Heart left ventricle (tissue), 16 donors: ENCODE results near the gene KRTAP12-4. TPM values are rescaled to one million over a fixed set of nuclear protein-coding genes. Genes with fewer than 3 reads are reported as not detected.

ENCODE experiments used
- ATAC-seq, 4 donors: fragments of 200-7000 bp; cut with Tn5 transposase; one replicate each; pipeline ENCODE4 v1.9.1; 2020 to 2022; ENCODE audit warnings: moderate library complexity in 4 of 4, mild to moderate bottlenecking in 3 of 4, moderate number of reproducible peaks in 1 of 4
- DNase-seq, 5 donors: peaks; one replicate each; pipeline ENCODE4 v3.0.0-alpha.2; 2020
- H3K27ac ChIP-seq, 12 donors: fragments of 200-600 bp; sonication (generic) in 4 of 12; one replicate each; pipeline versions ENCODE4 v1.5.0 to v1.8.0; 2016 to 2022; ENCODE audit warnings: mild to moderate bottlenecking in 2 of 12
- H3K27me3 ChIP-seq, 9 donors: fragments of 200-600 bp; sonication (generic) in 2 of 9; one replicate each; pipeline versions ENCODE4 v1.5.1 to v1.8.0; 2016 to 2022; ENCODE audit warnings: mild to moderate bottlenecking in 3 of 9
- H3K36me3 ChIP-seq, 9 donors: fragments of 200-600 bp; sonication (generic) in 2 of 9; one replicate each; pipeline versions ENCODE4 v1.5.0 to v1.8.0; 2018 to 2022; ENCODE audit warnings: mild to moderate bottlenecking in 2 of 9
- H3K4me1 ChIP-seq, 12 donors: fragments of 200-600 bp; sonication (generic) in 4 of 12; one replicate each; pipeline versions ENCODE4 v1.5.0 to v1.8.0; 2016 to 2022; ENCODE audit warnings: mild to moderate bottlenecking in 3 of 12
- H3K4me3 ChIP-seq, 12 donors: fragments of 200-600 bp; sonication (generic) in 4 of 12; one replicate each; pipeline versions ENCODE4 v1.5.0 to v1.8.0; 2017 to 2022; ENCODE audit warnings: mild to moderate bottlenecking in 9 of 12, moderate library complexity in 4 of 12
- H3K9me3 ChIP-seq, 12 donors: fragments of 200-600 bp; sonication (generic) in 4 of 12; one replicate each; pipeline versions ENCODE4 v1.5.0 to v1.8.0; 2016 to 2022; ENCODE audit warnings: mild to moderate bottlenecking in 1 of 12
- CTCF ChIP-seq, 12 donors: fragments of 200-600 bp; sonication (generic) in 4 of 12; IDR thresholded peaks; one replicate each; pipeline versions ENCODE4 v1.5.0 to v1.8.0; 2018 to 2022; ENCODE audit warnings: antibody characterized with exemption in 12 of 12, mild to moderate bottlenecking in 5 of 12
- POLR2A ChIP-seq, 2 donors: fragments of 450-650 bp; IDR thresholded peaks; one replicate each; pipeline ENCODE4 v1.6.1; 2017; ENCODE audit warnings: antibody characterized with exemption in 2 of 2, mild to moderate bottlenecking in 2 of 2, moderate library complexity in 2 of 2
- WGBS, 4 donors: extraction: QIAGEN DNeasy Blood & Tissue Kit in 2 of 4; methylation state at CpG; one replicate each; pipeline versions ENCODE4 v1.1.5 to v1.1.7; 2013 to 2018; 5-methylcytosine and 5-hydroxymethylcytosine counted together
- intact Hi-C, 10 donors: fragments of 100-400 bp; cut with DNase I; formaldehyde crosslinking; loops; one replicate each; pipeline versions ENCODE4 v1.11.1 to v1.14.2; 2022
- polyA plus RNA-seq, 2 donors: library from polyadenylated mRNA; stranded (reverse); fragments of 200-250 nt; gene quantifications; one replicate each; pipeline ENCODE4 v1.2.3, GENCODE V29; 2013
- total RNA-seq, 9 donors: library from RNA; depleted of rRNA in 2 of 9; stranded (reverse); fragments of >200 nt in 2 of 9; fragmentation: NEBNext Ultra II Directional in 3 of 9; extraction: Animal tissue kit (Norgen Biotek cat#: 25700) in 3 of 9; gene quantifications; one replicate each; pipeline versions ENCODE4 v1.1.0 to v1.2.4, GENCODE V29; 2016 to 2023
- donor health status: ischemic (EF 13 %, LVEDD 7.1; RV severe dilation, severe dysfunction).
- donor health status: healthy with polysubstance abuse.
- donor health status: DM: no; HTN: yes; CAD: no.
- donor health status: DM: no; HTN: no; CAD: no.
- donor health status: ischemic (EF 25% LVEDD 6.9; RV normal size, moderate dysfunction).
- donor health status: ischemic (EF 25% LVEDD 5.7; RV mildly dilated, moderate dysfunction).
- donor health status: healthy.
- donor health status: DM: yes; HTN: yes; CAD: no.
- donor health status: ischemic (EF 35%, LVEDD 5.7; RV mildly dilated, moderate dysfunction).
- donor health status: nonischemic (EF 11% LVEDD 7.7; RV severe dilation, severe dysfunction).
- donor health status: DM: yes; HTN: yes; CAD: no.
- donor health status: PGD.
- donor health status: ischemic (EF 29% LVEDD 5.4; RV normal size, mild dysfunction).
- donor health status: nonischemic (EF 23%, LVEDD 6.1; RV moderate dilation, normal function).

KRTAP12-4 gene
- total and polyA plus RNA-seq, 11 donors: not detected

- peaks cover 0 to 37% (median 6%) of the 10 kb centered on the region in 12 donors for H3K9me3 ChIP-seq
- no peaks in the 10 kb centered on the region for H3K36me3 ChIP-seq
- peaks cover 0 to 7% (median 0%) of the 10 kb centered on the region in 9 donors for H3K27me3 ChIP-seq
- H3K4me3 ChIP-seq: no peak overlapping the region
- ATAC-seq (no peak), DNase-seq (no peak)
- TF ChIP-seq CTCF (IDR thresholded peaks at IDR 0.05) (no peak), POLR2A (IDR thresholded peaks at IDR 0.05) (no peak)
- H3K27ac ChIP-seq: no peak overlapping the region
- intact Hi-C loops: no loop called here
- H3K4me1 ChIP-seq: no peaks in the 10 kb centered on the region
Observed at GRCh38 chr21:44609193-44609592, 45.3 kb downstream of the KRTAP12-4 start.

- no peak overlapping the region for H3K4me3 ChIP-seq
- DNase-seq (no peak), ATAC-seq (no peak)
- intact Hi-C loops: no loop called here
- no peak overlapping the region for H3K27ac ChIP-seq
- no peaks in the 10 kb centered on the region for H3K4me1 ChIP-seq
- no peaks in the 10 kb centered on the region for H3K36me3 ChIP-seq
- TF ChIP-seq CTCF (IDR thresholded peaks at IDR 0.05): no peak
- no peak for TF ChIP-seq POLR2A (IDR thresholded peaks at IDR 0.05)
- H3K9me3 ChIP-seq: peaks cover 0 to 33% (median 6%) of the 10 kb centered on the region in 12 donors
- WGBS, 4 donors: 69 to 77% (median 73%) methylated on average over 4 of the region's 4 CpGs
- peaks cover 0 to 11% (median 0%) of the 10 kb centered on the region in 9 donors for H3K27me3 ChIP-seq
Observed at GRCh38 chr21:44606495-44606894, 48.0 kb downstream of the KRTAP12-4 start.

Other genes starting within 250 kb of the KRTAP12-4 start
- gene LRRC3, start 199.1 kb downstream of the KRTAP12-4 start, total RNA-seq: 1 to 10 TPM; 1.7 to 5.3 (median 2.3) TPM
- gene LRRC3, start 199.1 kb downstream of the KRTAP12-4 start, polyA plus RNA-seq: 1 to 10 TPM; 1.4 to 5.8 TPM
- gene KRTAP10-1, start 114.5 kb downstream of the KRTAP12-4 start, total RNA-seq: not detected
- not detected for gene KRTAP10-1, start 114.5 kb downstream of the KRTAP12-4 start, polyA plus RNA-seq
- not detected for gene KRTAP10-2, start 103.2 kb downstream of the KRTAP12-4 start, total RNA-seq
- not detected for gene KRTAP10-2, start 103.2 kb downstream of the KRTAP12-4 start, polyA plus RNA-seq
- gene KRTAP10-3, start 95.9 kb downstream of the KRTAP12-4 start, total RNA-seq: not detected
- gene KRTAP10-3, start 95.9 kb downstream of the KRTAP12-4 start, polyA plus RNA-seq: not detected
- gene KRTAP10-4, start 80.9 kb downstream of the KRTAP12-4 start, total RNA-seq: not detected
- not detected for gene KRTAP10-4, start 80.9 kb downstream of the KRTAP12-4 start, polyA plus RNA-seq
- gene KRTAP10-5, start 74.1 kb downstream of the KRTAP12-4 start, total RNA-seq: not detected
- gene KRTAP10-5, start 74.1 kb downstream of the KRTAP12-4 start, polyA plus RNA-seq: not detected
- gene KRTAP10-6, start 62.2 kb downstream of the KRTAP12-4 start, total RNA-seq: not detected
- gene KRTAP10-6, start 62.2 kb downstream of the KRTAP12-4 start, polyA plus RNA-seq: not detected
- gene KRTAP10-7, start 54.1 kb downstream of the KRTAP12-4 start, total RNA-seq: not detected
- gene KRTAP10-7, start 54.1 kb downstream of the KRTAP12-4 start, polyA plus RNA-seq: not detected
- not detected for gene KRTAP10-8, start 42.6 kb downstream of the KRTAP12-4 start, total RNA-seq
- not detected for gene KRTAP10-8, start 42.6 kb downstream of the KRTAP12-4 start, polyA plus RNA-seq
- not detected for gene KRTAP10-9, start 27.6 kb downstream of the KRTAP12-4 start, total RNA-seq
- gene KRTAP10-9, start 27.6 kb downstream of the KRTAP12-4 start, polyA plus RNA-seq: not detected
- gene KRTAP10-10, start 17.3 kb downstream of the KRTAP12-4 start, total RNA-seq: not detected
- not detected for gene KRTAP10-10, start 17.3 kb downstream of the KRTAP12-4 start, polyA plus RNA-seq
- gene KRTAP10-11, start 8.2 kb downstream of the KRTAP12-4 start, total RNA-seq: not detected
- gene KRTAP10-11, start 8.2 kb downstream of the KRTAP12-4 start, polyA plus RNA-seq: not detected
- not detected for gene KRTAP12-3, start 3.3 kb upstream of the KRTAP12-4 start, total RNA-seq
- not detected for gene KRTAP12-3, start 3.3 kb upstream of the KRTAP12-4 start, polyA plus RNA-seq
- not detected for gene KRTAP12-2, start 12.3 kb upstream of the KRTAP12-4 start, total RNA-seq
- not detected for gene KRTAP12-2, start 12.3 kb upstream of the KRTAP12-4 start, polyA plus RNA-seq
- not detected for gene KRTAP12-1, start 27.5 kb upstream of the KRTAP12-4 start, total RNA-seq
- gene KRTAP12-1, start 27.5 kb upstream of the KRTAP12-4 start, polyA plus RNA-seq: not detected
- gene KRTAP10-12, start 42.5 kb upstream of the KRTAP12-4 start, total RNA-seq: not detected
- gene KRTAP10-12, start 42.5 kb upstream of the KRTAP12-4 start, polyA plus RNA-seq: not detected
- gene TSPEAR, start 56.9 kb upstream of the KRTAP12-4 start, total RNA-seq: 1 to 10 TPM in 3 of 9 donors, under 1 TPM in 4, not detected in 2; 0.07 to 2.5 (median 0.71) TPM
- 1 to 10 TPM in 1 of 2 donors, under 1 TPM in 1; 0.01 to 2.6 TPM for gene TSPEAR, start 56.9 kb upstream of the KRTAP12-4 start, polyA plus RNA-seq
- gene UBE2G2, start 147.2 kb upstream of the KRTAP12-4 start, total RNA-seq: 10 to 100 TPM; 57.4 to 84.4 (median 71.4) TPM
- gene UBE2G2, start 147.2 kb upstream of the KRTAP12-4 start, polyA plus RNA-seq: 10 to 100 TPM; 44.3 to 60.0 TPM
- 10 to 100 TPM; 68.2 to 83.0 (median 78.1) TPM for gene SUMO3, start 163.4 kb upstream of the KRTAP12-4 start, total RNA-seq
- gene SUMO3, start 163.4 kb upstream of the KRTAP12-4 start, polyA plus RNA-seq: 100 to 1,000 TPM in 1 of 2 donors, 10 to 100 TPM in 1; 22.0 to 108 TPM
- gene PTTG1IP, start 219.0 kb upstream of the KRTAP12-4 start, total RNA-seq: 100 to 1,000 TPM; 134 to 319 (median 172) TPM
- 100 to 1,000 TPM; 126 to 253 TPM for gene PTTG1IP, start 219.0 kb upstream of the KRTAP12-4 start, polyA plus RNA-seq